Stimulated activated CD8-positive, alpha-beta memory T cell treated with anti-CD3 and anti-CD28 coated beads, Interleukin-12 subunit alpha, Interleukin-12 subunit beta, amount 100 ng/mL, for 1 hour (primary cell): ENCODE measurements around the gene BCAS3.
"Not testable (repeated sequence)": the region's sequence is repeated elsewhere in the genome, so short reads cannot be mapped to it uniquely, and the experiment has no call there.

ENCODE experiments used
- DNase-seq: peaks from one replicate; pipeline ENCODE4 v3.0.0-alpha.2; 2020; ENCODE audit warnings: low read depth

The BCAS3 gene

DNA sequence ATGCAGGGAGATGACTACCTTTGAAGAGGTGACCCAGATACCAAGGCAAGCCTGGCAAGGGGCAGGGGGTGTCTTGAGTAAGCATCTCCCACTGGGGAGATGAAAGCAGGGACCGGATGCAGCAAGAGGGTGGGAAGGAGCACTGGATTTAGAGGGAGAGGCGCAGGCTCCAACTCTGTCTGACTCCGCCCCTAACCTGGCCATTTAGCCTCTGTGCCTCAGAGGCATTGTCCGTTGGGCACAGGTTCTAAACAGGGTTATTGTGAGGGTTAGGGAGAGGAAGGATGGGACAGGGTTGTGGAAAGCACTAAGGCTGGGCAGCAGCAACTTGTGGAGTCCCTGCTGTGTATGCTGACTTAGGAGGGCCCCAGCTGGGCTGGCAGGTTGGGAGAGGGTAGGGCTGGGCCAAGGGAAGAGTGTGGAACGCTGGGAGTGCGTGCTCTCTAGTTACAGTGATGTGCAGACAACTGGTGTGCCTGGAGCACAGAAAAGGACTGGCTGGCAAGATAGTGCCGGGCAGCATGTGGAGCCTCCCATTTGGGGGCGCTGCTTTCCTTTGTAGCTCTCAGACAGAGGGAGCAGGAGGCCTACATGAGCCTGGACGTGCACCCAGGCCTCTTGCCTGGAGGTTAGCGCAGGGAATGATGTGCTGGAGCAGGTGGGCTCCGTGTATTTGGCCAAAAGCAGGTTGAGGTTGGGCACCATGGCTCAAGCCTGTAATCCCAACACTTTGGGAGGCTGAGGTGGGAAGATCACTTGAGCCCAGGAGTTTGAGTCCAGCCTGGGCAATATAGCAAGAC, 748.2 kb downstream of the BCAS3 start:
- DNase-seq, result no peak

DNA sequence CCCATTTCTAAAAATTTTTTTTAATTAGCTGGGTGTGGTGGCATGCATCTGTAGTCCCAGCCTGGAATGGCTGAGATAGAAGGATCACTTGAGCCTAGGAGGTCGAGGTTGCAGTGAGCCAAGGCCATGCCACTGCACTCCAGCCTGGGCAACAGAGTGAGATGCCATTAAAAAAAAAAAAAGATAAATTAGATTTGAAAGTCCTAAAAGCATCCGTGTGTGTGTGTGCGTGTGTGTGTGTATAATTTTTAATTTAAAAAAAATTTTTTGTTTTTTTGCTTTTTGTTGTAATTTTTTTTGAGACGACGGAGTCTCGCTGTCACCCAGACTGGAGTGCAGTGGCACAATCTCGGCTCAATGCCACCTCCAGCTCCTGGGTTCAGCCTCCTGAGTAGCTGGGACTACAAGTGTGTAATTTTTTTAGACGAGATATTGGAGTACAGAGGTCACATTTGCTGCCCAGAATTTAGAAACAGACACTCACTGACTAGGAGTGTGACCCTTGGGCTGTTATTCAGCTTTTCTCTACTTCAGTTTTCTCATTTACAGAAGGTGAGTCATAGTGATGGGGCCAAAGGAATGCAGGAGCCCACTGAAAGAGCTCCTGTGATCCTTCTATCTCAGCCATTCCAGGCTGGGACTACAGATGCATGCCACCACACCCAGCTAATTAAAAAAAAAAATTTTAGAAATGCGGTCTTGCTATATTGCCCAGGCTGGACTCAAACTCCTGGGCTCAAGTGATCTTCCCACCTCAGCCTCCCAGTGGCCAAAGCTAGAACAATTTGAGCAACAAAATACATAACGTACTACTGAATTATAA, 749.0 kb downstream of the BCAS3 start:
- DNase-seq, result no peak

- no peak for DNase-seq
These were observed 749.9 kb downstream of the BCAS3 start for GRCh38 chr17:61427567-61427966.

- no peak for DNase-seq
These were observed 751.6 kb downstream of the BCAS3 start for GRCh38 chr17:61429274-61429673.

DNA sequence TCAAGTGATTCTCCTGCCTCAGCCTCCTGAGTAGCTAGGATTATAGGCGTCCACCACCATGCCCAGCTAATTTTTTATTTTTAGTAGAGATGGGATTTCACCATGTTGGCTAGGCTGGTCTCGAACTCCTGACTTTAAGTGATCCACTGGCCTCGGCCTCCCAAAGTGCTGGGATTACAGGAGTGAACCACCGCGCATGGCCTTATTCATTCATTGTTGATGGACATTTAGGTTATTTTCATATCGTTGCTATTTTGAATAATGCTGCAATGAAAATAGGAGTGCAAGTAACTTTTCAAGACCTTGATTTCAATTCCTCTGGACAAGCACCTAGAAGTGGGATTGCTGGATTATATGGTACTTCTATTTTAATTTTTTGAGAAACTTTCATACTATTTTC, 752.2 kb downstream of the BCAS3 start:
- DNase-seq, result not testable (repeated sequence)

DNA sequence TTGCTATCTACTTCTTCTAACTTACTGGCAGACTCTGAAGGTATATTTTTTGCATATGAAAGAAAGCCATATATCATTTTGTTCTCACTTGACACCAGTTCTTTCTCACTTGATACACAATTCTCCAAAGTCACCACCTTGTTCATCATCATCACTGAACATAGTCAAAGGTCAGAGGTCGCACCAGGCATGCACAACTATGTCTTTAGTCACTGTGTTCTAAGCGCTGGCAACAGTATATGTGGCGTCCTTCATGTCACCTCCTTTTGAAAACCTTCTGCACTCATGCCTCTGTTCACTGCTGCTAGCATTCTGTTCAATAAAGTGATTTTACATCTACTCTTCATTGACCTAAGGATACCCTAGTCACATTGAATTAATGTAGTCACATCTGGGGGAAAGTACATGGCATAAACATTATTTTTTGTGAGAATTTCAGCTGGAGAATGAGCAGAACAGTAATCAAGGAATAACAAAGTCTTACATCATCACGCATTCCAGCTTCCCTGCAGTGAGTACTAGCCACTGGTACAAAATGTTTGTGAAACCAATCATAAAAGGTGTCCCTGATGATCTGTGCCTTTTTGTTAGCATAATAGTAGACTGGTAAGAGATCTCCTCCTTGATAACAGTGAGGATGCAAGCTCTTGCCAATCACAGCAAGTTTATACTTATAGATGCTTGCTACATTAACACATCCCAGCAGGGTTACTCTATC, 754.1 kb downstream of the BCAS3 start:
- DNase-seq, result no peak

DNA sequence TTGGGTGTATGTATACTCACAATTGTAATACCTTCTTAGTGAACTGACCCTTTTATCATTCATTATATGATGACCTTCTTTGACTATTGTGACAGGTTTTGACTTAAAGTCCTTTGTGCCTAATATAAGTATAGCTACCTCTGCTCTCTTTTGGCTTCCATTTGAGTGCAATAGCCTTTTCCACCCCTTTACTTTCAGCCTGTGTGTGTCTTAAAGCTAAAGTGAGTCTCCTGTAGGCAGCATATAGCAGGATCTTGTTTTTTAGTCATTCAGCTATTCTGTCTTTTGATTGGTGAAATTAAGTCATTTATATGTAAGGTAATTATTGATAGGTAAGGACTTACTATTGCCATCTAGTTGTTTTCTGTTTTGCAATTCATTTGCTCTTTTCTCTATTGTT, 758.6 kb downstream of the BCAS3 start:
- no peak for DNase-seq

DNA sequence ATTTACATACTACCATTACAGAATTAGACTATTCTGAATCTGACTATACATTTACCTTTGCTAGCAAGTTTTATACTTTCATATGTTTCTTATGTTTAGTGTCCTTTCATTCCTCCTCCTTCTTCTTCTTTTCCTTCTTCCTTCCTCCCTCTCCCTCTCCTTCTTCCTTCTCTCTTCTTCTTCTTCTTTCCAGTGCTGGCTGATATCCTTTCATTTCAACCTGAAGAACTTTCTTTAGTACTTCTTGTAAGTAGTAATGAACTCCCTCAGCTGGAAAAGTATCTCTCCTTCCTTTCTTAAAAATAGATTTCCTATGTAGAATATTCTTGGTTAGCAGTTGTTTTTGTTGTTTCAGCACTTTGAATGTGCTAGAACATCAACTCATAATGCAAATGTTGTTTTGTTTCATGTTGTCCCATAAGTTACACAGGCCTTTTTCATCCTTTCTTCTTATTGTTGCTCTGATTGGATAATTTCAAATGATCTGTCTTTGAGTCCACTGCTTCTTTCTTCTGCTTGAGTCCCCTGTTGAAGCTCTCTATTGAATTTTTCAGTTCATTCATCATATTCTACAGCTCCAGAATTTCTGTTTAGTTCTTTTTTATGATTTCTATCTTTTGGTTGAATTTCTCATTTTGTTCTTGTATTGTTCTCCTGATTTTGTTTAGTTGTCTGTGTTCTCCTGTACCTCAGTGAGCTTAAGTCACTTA, 759.5 kb downstream of the BCAS3 start:
- DNase-seq, result no peak

DNA sequence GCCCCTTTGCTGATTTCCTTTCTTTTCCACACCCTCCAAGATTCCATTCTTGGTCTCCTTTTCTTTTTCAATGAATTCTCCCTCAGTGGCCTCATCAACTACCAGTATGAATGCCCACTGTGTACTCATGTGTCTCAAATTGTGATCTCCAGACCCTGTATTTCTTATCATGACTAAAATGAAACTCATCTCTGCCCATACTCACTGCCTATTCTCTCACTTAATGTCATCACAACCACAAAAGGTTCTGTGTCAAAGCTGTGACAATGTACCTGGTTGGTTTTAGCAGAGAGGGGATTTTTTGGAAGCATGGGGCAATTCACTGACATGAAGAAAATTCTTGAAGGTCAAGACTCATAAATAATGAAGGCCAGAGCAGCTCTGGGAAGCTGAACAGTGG, 763.0 kb downstream of the BCAS3 start:
- no peak for DNase-seq

DNA sequence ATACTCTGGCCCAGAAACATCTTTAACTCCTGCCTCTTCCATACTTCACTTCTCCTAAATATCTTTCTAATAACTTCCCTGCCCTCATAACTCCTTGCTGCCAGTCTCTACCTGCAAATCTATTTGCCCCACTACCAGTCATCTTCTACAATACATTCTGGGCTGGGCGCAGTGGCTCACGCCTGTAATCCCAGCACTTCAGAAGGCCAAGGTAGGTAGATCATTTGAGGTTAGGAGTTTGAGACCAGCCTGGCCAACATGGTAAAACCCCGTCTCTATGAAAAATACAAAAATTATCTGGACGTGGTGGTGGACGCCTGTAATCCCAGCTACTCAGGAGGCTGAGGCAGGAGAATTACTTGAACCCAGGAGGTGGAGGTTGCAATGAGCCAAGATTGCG, 763.9 kb downstream of the BCAS3 start:
- DNase-seq, result not testable (repeated sequence)

GRCh38 chr17:61442136-61442775, 764.6 kb downstream of the BCAS3 start:
- no peak for DNase-seq
